ENCODE measurements around the gene RBM33.

DNA sequence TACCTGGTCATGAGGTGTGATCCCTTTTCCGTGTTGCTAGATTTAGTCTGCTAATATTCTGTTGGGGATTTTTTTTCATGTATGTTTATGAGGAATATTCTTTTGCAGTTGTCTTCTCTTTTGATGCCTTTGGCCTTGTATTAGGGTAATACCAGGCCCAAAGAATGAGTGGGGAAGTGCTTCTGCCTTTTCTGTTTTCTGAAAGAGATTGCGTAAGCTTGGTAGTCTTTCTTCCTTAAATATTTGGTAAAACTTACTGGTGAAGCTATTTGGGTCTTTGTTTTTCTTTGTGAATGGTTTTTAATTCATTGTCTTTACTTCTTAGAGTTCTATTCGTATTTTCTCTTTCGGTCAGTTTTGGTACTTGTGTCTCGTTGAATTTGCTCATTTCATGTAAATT is 116.7 kb downstream of the RBM33 start:
- no peak for TF ChIP-seq SUZ12 (IDR thresholded peaks at IDR 0.05)
- no peak for TF ChIP-seq FOXA1 (IDR thresholded peaks at IDR 0.05)
- TF ChIP-seq ELF4 (IDR thresholded peaks at IDR 0.05): no peak
- TF ChIP-seq FOXM1 (IDR thresholded peaks at IDR 0.05; ENCODE audit: borderline replicate concordance): no peak
- TF ChIP-seq BHLHE40 (IDR thresholded peaks at IDR 0.05; ENCODE audit: borderline replicate concordance): no peak
- no peak for TF ChIP-seq FOXK2 (IDR thresholded peaks at IDR 0.05)
- TF ChIP-seq LEF1 (IDR thresholded peaks at IDR 0.05; ENCODE audit: borderline replicate concordance): no peak
- no peak for TF ChIP-seq ARNT (IDR thresholded peaks at IDR 0.05)
- no peak for TF ChIP-seq ZNF384 (IDR thresholded peaks at IDR 0.05)
